PFSK-1 (cell line): Measurements from ENCODE around the gene TNFRSF1B.

Source experiments
- FOXP2 ChIP-seq: optimal IDR thresholded peaks from 2 replicates; pipeline ENCODE3; 2011; ENCODE audit warnings: borderline replicate concordance, control low read depth, inconsistent platforms; ENCODE audit not compliant: insufficient read depth; ENCODE audit errors: extremely low read length, extremely low read depth
- POLR2AphosphoS5 ChIP-seq: IDR thresholded peaks from 2 replicates; pipeline ENCODE4 v1.6.1; 2012; ENCODE audit warnings: low read depth, mild to moderate bottlenecking, control low read depth, low read length, moderate library complexity
- REST ChIP-seq, 2 experiments: IDR thresholded peaks; 2 replicates each; pipeline versions ENCODE4 v1.6.1 to v1.8.0; 2011 to 2012; ENCODE audit warnings: low read depth in 2 of 2, low read length in 2 of 2, control low read depth in 1 of 2, inconsistent platforms in 1 of 2, mild to moderate bottlenecking in 1 of 2, moderate library complexity in 1 of 2; ENCODE audit not compliant: insufficient read depth in 1 of 2
- TAF1 ChIP-seq: IDR thresholded peaks from 2 replicates; pipeline ENCODE4 v1.6.1; 2012; ENCODE audit warnings: low read length, control low read depth, borderline replicate concordance; ENCODE audit not compliant: insufficient read depth

- no peak for TF ChIP-seq TAF1
- TF ChIP-seq REST (IDR thresholded peaks at IDR 0.05; ENCODE audit: insufficient read depth in 1 of 2, low read depth in 2 of 2, low read length in 2 of 2) = no peak
- TF ChIP-seq POLR2AphosphoS5 = no peak
- no peak for TF ChIP-seq FOXP2
Measured at GRCh38 chr1:12244585-12244984, 77.8 kb downstream of the TNFRSF1B start.
